KOPT-K1 (cell line): ENCODE results near the gene DHH.

Experiments used
- H3K27ac ChIP-seq: fragments of 200-600 bp; sonication (generic); 2 replicates; pipeline ENCODE4 v1.5.1; 2016; ENCODE audit warnings: antibody characterized with exemption, mild to moderate bottlenecking, low read depth, low read length; ENCODE audit not compliant: poor library complexity, severe bottlenecking
- H3K36me3 ChIP-seq: fragments of 200-600 bp; sonication (generic); 2 replicates; pipeline ENCODE4 v1.5.1; 2017; ENCODE audit warnings: antibody characterized with exemption, mild to moderate bottlenecking, low read length, moderate library complexity; ENCODE audit not compliant: insufficient read depth
- H3K9me3 ChIP-seq: fragments of 200-600 bp; sonication (generic); 2 replicates; pipeline ENCODE4 v1.5.1; 2017; ENCODE audit warnings: antibody characterized with exemption, low read length, mild to moderate bottlenecking; ENCODE audit not compliant: insufficient read depth, poor library complexity, severe bottlenecking

Gene DHH

GRCh38 chr12:49052451-49053208 is 42.0 kb downstream of the DHH start:
- Histone ChIP-seq H3K27ac (no peak overlapping the region), H3K36me3 (peaks cover 83% of the 10 kb centered on the region), H3K9me3 (no peaks in the 10 kb centered on the region)

- no peak overlapping the region for H3K27ac ChIP-seq
- no peaks in the 10 kb centered on the region for H3K9me3 ChIP-seq
- H3K36me3 ChIP-seq, result peaks cover 90% of the 10 kb centered on the region
Measured at GRCh38 chr12:49051777-49052438, 42.7 kb downstream of the DHH start.

GRCh38 chr12:49051373-49051764 is 43.2 kb downstream of the DHH start:
- H3K27ac ChIP-seq, result no peak overlapping the region
- H3K9me3 ChIP-seq, result no peaks in the 10 kb centered on the region
- H3K36me3 ChIP-seq, result peaks cover 96% of the 10 kb centered on the region

- Histone ChIP-seq H3K27ac (no peak overlapping the region), H3K36me3 (peaks cover 100% of the 10 kb centered on the region), H3K9me3 (no peaks in the 10 kb centered on the region)
Measured at GRCh38 chr12:49050507-49051372, 43.9 kb downstream of the DHH start.

- H3K36me3 ChIP-seq, result peaks cover 100% of the 10 kb centered on the region
- no peak overlapping the region for H3K27ac ChIP-seq
- H3K9me3 ChIP-seq, result no peaks in the 10 kb centered on the region
Measured at GRCh38 chr12:49049566-49050224, 44.9 kb downstream of the DHH start.

GRCh38 chr12:49048953-49049352 is 45.6 kb downstream of the DHH start:
- H3K9me3 ChIP-seq, result no peaks in the 10 kb centered on the region
- peaks cover 100% of the 10 kb centered on the region for H3K36me3 ChIP-seq
- no peak overlapping the region for H3K27ac ChIP-seq

GRCh38 chr12:49046129-49046895 is 48.3 kb downstream of the DHH start:
- Histone ChIP-seq H3K27ac (no peak overlapping the region), H3K36me3 (peaks cover 100% of the 10 kb centered on the region), H3K9me3 (no peaks in the 10 kb centered on the region)

GRCh38 chr12:49044660-49045059 is 49.9 kb downstream of the DHH start:
- Histone ChIP-seq H3K27ac (no peak overlapping the region), H3K36me3 (peaks cover 100% of the 10 kb centered on the region), H3K9me3 (no peaks in the 10 kb centered on the region)

GRCh38 chr12:49043856-49044258 is 50.7 kb downstream of the DHH start:
- Histone ChIP-seq H3K9me3 (no peaks in the 10 kb centered on the region), H3K27ac (no peak overlapping the region), H3K36me3 (peaks cover 100% of the 10 kb centered on the region)

- Histone ChIP-seq H3K36me3 (peaks cover 100% of the 10 kb centered on the region), H3K27ac (no peak overlapping the region), H3K9me3 (no peaks in the 10 kb centered on the region)
Measured at GRCh38 chr12:49043241-49043640, 51.4 kb downstream of the DHH start.

GRCh38 chr12:49041881-49042484 is 52.6 kb downstream of the DHH start:
- H3K27ac ChIP-seq, result no peak overlapping the region
- H3K9me3 ChIP-seq, result no peaks in the 10 kb centered on the region
- peaks cover 100% of the 10 kb centered on the region for H3K36me3 ChIP-seq

GRCh38 chr12:49041036-49041880 is 53.3 kb downstream of the DHH start:
- H3K36me3 ChIP-seq, result peaks cover 100% of the 10 kb centered on the region

GRCh38 chr12:49040364-49040855 is 54.2 kb downstream of the DHH start:
- Histone ChIP-seq H3K9me3 (no peaks in the 10 kb centered on the region), H3K36me3 (peaks cover 100% of the 10 kb centered on the region), H3K27ac (no peak overlapping the region)

More at GRCh38 chr12:49041036-49041880, 53.3 kb downstream of the DHH start:
- Histone ChIP-seq H3K27ac (no peak overlapping the region), H3K9me3 (no peaks in the 10 kb centered on the region)
